ENCODE results near the gene RDH5. TPM values are rescaled to one million over a fixed set of nuclear protein-coding genes. Genes with fewer than 3 reads are reported as not detected.

The RDH5 gene
- total RNA-seq, 1 experiment from 2014 or later, result 6.0 TPM

- H3K4me1 ChIP-seq, result no peaks in the 10 kb centered on the region
- H3K4me3 ChIP-seq (ENCODE audit: low read depth, low read length), result no peak overlapping the region
- DNase-seq, result no peak
- no peaks in the 10 kb centered on the region for H3K27me3 Mint-ChIP-seq (ENCODE audit: insufficient read depth, unreplicated experiment)
- no peaks in the 10 kb centered on the region for H3K9me3 ChIP-seq
- TF ChIP-seq CTCF (IDR thresholded peaks at IDR 0.05; ENCODE audit: insufficient read depth in 1 of 2, low read depth in 1 of 2, low read length in 1 of 2, severe bottlenecking in 1 of 2, unreplicated experiment in 1 of 2), result no peak
- peaks cover 2% of the 10 kb centered on the region; the same call in 1 of the 2 replicates for H3K36me3 ChIP-seq (ENCODE audit: control insufficient read depth, insufficient read depth, low read length)
- H3K27me3 ChIP-seq (replicated peaks; ENCODE audit: control insufficient read depth, insufficient read depth, low read length), result no peaks in the 10 kb centered on the region
- intact Hi-C loops (cut with micrococcal nuclease; ENCODE audit: unreplicated experiment), result no loop called here
- CTCF ChIA-PET, result interaction anchor here (0.5 to 0.8 kb wide), 2 partner anchors 10 to 29 kb away, joined by 3 read pairs; no protein-coding TSS in a partner anchor
- no peaks in the 10 kb centered on the region for H3K36me3 Mint-ChIP-seq (ENCODE audit: insufficient read depth, unreplicated experiment)
- no peak overlapping the region for H3K4me3 Mint-ChIP-seq (ENCODE audit: unreplicated experiment)
- no peaks in the 10 kb centered on the region for H3K9me3 Mint-ChIP-seq (ENCODE audit: unreplicated experiment)
- no peaks in the 10 kb centered on the region for H3K4me1 Mint-ChIP-seq (ENCODE audit: low read depth, unreplicated experiment)
- BruUV-seq (replicated peaks), result no TSS peak
- POLR2A ChIA-PET, result no interaction called here
- H3K27ac Mint-ChIP-seq (ENCODE audit: unreplicated experiment), result no peak overlapping the region
Measured at GRCh38 chr12:55692631-55693322, 27.4 kb upstream of the RDH5 start.

- POLR2A ChIA-PET, result no interaction called here
- H3K36me3 Mint-ChIP-seq (ENCODE audit: insufficient read depth, unreplicated experiment), result no peaks in the 10 kb centered on the region
- no peaks in the 10 kb centered on the region for H3K4me1 Mint-ChIP-seq (ENCODE audit: low read depth, unreplicated experiment)
- no peaks in the 10 kb centered on the region for H3K27me3 ChIP-seq (replicated peaks; ENCODE audit: control insufficient read depth, insufficient read depth, low read length)
- no peak for TF ChIP-seq CTCF (IDR thresholded peaks at IDR 0.05; ENCODE audit: insufficient read depth in 1 of 2, low read depth in 1 of 2, low read length in 1 of 2, severe bottlenecking in 1 of 2, unreplicated experiment in 1 of 2)
- no peak overlapping the region for H3K4me3 ChIP-seq (ENCODE audit: low read depth, low read length)
- H3K4me3 Mint-ChIP-seq (ENCODE audit: unreplicated experiment), result no peak overlapping the region
- no peaks in the 10 kb centered on the region; the same call in 1 of the 2 replicates for H3K36me3 ChIP-seq (ENCODE audit: control insufficient read depth, insufficient read depth, low read length)
- CTCF ChIA-PET, result no interaction called here
- no peak for DNase-seq
- H3K27me3 Mint-ChIP-seq (ENCODE audit: insufficient read depth, unreplicated experiment), result no peaks in the 10 kb centered on the region
- H3K4me1 ChIP-seq, result no peaks in the 10 kb centered on the region
- H3K9me3 ChIP-seq, result no peaks in the 10 kb centered on the region
- no peaks in the 10 kb centered on the region for H3K9me3 Mint-ChIP-seq (ENCODE audit: unreplicated experiment)
- H3K27ac Mint-ChIP-seq (ENCODE audit: unreplicated experiment), result no peak overlapping the region
- intact Hi-C loops (cut with micrococcal nuclease; ENCODE audit: unreplicated experiment), result no loop called here
- BruUV-seq (replicated peaks), result no TSS peak
Measured at GRCh38 chr12:55693323-55694187, 26.6 kb upstream of the RDH5 start.

GRCh38 chr12:55694188-55694515 is 26.0 kb upstream of the RDH5 start:
- Histone ChIP-seq H3K4me3 (ENCODE audit: low read depth, low read length) (no peak overlapping the region), H3K27me3 (replicated peaks; ENCODE audit: control insufficient read depth, insufficient read depth, low read length) (no peaks in the 10 kb centered on the region), H3K4me1 (no peaks in the 10 kb centered on the region), H3K36me3 (ENCODE audit: control insufficient read depth, insufficient read depth, low read length) (no peaks in the 10 kb centered on the region; the same call in 1 of the 2 replicates), H3K9me3 (no peaks in the 10 kb centered on the region)
- POLR2A ChIA-PET, result no interaction called here
- Mint-ChIP-seq H3K27ac (ENCODE audit: unreplicated experiment) (no peak overlapping the region), H3K4me1 (ENCODE audit: low read depth, unreplicated experiment) (no peaks in the 10 kb centered on the region), H3K4me3 (ENCODE audit: unreplicated experiment) (no peak overlapping the region), H3K27me3 (ENCODE audit: insufficient read depth, unreplicated experiment) (no peaks in the 10 kb centered on the region), H3K36me3 (ENCODE audit: insufficient read depth, unreplicated experiment) (no peaks in the 10 kb centered on the region), H3K9me3 (ENCODE audit: unreplicated experiment) (no peaks in the 10 kb centered on the region)
- no peak for DNase-seq
- no TSS peak for BruUV-seq (replicated peaks)
- intact Hi-C loops (cut with micrococcal nuclease; ENCODE audit: unreplicated experiment), result no loop called here
- CTCF ChIA-PET, result no interaction called here
- TF ChIP-seq CTCF (IDR thresholded peaks at IDR 0.05; ENCODE audit: insufficient read depth in 1 of 2, low read depth in 1 of 2, low read length in 1 of 2, severe bottlenecking in 1 of 2, unreplicated experiment in 1 of 2), result no peak
